Skin of body (tissue), 2 donors: Measurements from ENCODE around the gene KISS1. TPM values are rescaled to one million over a fixed set of nuclear protein-coding genes. Genes with fewer than 3 reads are reported as not detected.
A peak's percentile ranks its signal among the peaks of the same experiment; 100 is the strongest.

Source experiments
- DNase-seq: peaks from one replicate; lab custom pipeline; 2025; lab: John Stamatoyannopoulos, UW
- total RNA-seq: library from RNA; depleted of rRNA; stranded (reverse); fragments of >200 nt; gene quantifications from one replicate; pipeline ENCODE4 v1.2.3, GENCODE V29; 2014

The KISS1 gene
- total RNA-seq, 1 donor from 2014 or later = 0.69 TPM

DNA sequence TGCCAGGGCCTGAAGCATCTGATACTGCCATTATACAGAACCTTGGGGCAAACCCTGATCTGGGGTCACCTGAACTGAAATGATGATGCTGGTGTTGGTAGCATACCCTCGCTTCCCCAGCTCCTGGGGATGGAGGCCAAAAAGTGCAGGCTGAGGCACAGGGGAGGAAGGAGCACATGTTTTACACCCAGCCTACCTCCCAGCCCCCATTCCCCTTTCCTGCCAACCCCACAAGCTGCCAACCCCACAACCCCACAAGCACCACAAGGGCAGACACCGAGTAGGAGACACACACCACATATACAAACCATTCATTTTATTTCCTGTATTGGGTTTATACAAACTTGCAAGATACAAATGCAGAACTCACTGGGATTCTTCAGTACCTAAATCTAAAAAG, 22.3 kb upstream of the KISS1 start:
- DNase-seq = no peak

- no peak for DNase-seq
Observed at GRCh38 chr1:204217648-204218000, 21.3 kb upstream of the KISS1 start.

DNA sequence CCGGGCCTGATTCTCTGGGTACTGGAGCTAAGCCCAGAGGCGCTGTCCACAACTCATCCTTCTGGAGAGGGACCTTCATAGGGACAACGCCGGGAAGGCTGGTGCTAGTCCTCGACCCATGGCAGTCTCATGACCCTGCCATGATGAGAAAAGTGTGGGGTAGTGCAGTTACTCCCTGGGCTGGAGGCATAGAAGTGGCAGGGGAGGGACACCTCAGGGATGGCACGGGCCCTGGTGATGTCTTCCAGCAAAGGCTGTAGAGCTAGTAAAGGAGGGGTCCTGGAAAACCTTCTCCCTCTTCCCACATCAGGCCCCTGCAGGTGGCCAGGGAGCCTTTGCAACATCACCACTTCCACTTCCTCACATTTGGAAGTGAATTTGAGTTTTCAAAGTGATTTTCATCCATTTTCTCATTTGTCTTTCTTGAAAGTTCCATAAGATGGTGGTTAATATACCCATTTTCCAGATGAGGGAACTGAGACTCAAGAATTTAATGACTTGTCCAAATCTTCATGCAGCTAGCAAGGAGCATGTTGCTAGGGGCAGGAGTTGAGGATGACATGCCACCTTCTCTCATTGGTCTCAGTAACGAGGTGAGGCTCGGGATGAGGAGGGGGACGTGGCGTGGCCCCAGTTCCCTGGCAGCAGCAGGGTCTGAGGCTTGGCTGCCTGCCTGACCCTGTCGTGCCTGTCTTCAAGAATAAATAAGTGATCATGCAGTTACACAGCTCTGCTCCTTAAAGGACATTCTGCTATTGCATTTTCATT, 20.8 kb upstream of the KISS1 start:
- DNase-seq = no peak

GRCh38 chr1:204216236-204216635, 19.9 kb upstream of the KISS1 start:
- no peak for DNase-seq

DNA sequence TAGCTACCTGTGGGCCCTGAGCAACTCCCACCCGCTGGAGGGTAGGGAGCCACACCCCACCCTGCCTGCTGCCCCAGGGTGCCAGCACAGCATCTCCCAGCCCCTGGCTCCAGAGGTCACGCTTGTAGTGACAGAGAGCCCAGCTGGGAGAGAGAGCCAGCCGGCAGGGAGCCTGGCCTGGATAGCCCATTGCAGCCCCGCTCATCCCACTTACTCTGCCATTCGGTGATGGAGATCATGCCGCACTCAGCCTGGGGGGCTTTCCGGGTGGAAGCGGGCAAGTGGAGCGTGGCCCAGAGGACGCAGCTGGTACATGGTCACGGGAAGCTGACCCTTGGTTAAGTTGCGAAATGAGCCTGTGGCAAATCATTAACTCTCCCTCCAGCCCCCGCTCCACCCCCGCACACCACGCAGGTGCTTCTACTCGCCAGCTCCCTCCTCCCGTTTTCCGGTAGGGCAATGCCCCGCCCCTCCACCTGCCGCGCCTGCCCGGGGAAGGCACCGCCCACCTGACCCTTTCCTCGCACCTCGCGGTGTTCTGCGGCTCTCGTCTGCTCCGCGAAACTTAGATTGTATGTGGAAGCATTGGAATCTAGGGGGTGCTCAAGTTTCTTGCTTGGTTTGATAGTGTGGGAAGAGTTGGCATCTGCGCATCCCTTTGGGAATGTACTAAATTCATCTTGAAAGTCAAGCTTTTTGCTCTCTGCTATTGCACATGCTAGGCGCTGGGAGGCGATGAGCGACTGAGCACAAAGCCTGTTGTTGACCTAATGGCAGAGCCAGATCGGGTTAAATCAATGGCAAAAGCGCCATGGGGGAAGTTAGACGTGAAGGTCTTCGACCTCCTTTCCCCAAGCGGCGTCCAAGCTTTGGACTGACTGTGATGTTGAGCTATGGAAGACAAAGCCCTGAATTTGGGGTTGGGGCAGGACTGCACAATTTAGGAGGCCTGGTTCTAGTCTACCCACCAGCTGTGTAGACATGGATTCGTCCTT, 17.7 kb upstream of the KISS1 start, which contains the start of gene GOLT1A:
TSS of gene GOLT1A (minus strand) at position 321 of the 995 bp plus-strand sequence. CDS start at position 239, 82 bp downstream.
- DNase-seq = peak; percentile 77

DNA sequence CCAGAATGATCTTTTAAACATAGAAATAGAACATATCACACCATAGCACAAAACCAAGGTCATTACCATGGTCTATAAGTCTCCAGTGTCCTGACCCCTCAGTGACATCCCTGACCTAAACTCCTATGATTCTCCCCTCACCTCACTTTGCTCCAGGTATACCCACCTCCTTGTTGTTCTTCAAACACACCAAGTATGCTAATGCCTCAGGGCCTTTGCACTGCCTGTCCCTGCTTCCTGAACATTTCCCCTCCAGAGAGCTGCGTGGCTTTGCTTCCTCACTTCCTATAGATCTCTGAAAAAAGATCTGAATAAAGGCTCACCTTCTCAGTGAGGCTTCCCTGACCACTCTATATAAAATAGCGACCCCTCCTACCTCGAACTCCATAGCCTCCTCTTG, 16.4 kb upstream of the KISS1 start:
- DNase-seq = no peak

- DNase-seq = no peak
Observed at GRCh38 chr1:204211046-204211445, 14.8 kb upstream of the KISS1 start.

GRCh38 chr1:204207136-204207616, 10.9 kb upstream of the KISS1 start:
- no peak for DNase-seq

GRCh38 chr1:204206121-204206520, 9.8 kb upstream of the KISS1 start:
- no peak for DNase-seq

- DNase-seq = no peak
Observed at GRCh38 chr1:204205486-204205885, 9.2 kb upstream of the KISS1 start.

DNA sequence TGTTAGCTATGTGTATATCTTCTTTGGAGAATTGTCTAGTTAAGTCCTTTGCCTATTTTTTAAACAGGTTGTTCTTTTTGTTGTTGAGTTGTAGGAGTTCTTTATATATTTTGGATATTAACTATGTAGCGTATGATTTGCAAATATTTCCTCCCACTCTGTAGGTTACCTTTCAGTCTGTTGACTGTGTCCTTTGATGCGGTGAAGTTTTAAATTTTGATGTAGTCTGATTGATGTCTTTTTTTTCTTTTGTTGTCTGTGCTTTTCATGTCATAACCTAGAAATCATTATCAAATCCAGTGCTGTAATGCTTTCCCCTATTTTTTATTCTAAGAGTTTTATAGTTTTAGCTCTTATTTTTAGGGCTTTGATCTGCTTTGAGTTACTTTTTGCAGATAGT, 8.7 kb upstream of the KISS1 start:
- DNase-seq = no peak

DNA sequence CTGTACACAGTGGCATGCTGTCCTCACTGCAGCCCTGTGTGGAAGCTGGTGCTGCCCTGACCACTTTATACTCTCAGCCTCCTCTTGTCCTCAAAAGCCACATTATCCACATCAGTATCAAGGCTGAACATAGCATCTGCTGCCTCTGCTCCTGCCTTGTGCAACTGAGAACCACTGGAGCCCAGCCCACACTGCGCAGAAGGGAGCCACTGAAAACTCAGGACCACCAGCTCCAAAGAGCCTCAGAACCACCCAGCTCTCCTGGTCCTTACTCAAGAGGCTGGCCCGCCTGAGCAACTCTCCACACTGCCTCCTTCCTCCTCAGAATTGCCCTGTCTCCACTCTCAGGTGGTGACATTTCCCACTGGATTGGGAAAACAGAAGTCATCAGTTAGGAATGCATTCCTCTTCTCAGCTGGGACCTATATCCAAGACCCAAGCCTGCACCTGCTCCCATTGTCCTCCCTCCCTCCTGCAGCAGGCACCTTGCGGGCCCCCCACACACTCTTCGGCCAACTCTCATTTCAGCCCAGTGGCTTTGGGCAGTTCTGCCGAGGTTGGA, 7.0 kb upstream of the KISS1 start:
- no peak for DNase-seq

DNA sequence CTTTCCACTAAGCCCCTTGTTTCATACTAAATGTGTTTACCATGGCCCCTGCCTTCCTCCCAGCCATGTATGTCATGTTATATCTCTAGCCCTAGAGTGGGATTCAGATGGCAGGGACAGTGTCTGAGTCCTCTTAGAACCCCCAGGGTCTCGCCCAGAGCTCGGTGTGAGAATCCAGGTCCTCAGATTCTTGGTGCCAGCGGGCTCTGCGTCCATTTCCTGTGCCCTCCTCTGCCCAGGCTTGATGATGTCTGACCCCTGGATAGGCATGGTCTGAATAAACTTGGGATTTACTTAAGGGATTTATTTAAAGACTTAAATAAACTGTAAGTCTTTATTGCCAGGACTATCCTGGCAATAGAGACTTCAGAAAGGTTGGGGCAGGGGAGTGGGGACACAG, 6.2 kb upstream of the KISS1 start:
- no peak for DNase-seq

GRCh38 chr1:204201348-204202040, 5.2 kb upstream of the KISS1 start:
- no peak for DNase-seq

GRCh38 chr1:204199579-204199978, 3.3 kb upstream of the KISS1 start:
- DNase-seq = no peak

DNA sequence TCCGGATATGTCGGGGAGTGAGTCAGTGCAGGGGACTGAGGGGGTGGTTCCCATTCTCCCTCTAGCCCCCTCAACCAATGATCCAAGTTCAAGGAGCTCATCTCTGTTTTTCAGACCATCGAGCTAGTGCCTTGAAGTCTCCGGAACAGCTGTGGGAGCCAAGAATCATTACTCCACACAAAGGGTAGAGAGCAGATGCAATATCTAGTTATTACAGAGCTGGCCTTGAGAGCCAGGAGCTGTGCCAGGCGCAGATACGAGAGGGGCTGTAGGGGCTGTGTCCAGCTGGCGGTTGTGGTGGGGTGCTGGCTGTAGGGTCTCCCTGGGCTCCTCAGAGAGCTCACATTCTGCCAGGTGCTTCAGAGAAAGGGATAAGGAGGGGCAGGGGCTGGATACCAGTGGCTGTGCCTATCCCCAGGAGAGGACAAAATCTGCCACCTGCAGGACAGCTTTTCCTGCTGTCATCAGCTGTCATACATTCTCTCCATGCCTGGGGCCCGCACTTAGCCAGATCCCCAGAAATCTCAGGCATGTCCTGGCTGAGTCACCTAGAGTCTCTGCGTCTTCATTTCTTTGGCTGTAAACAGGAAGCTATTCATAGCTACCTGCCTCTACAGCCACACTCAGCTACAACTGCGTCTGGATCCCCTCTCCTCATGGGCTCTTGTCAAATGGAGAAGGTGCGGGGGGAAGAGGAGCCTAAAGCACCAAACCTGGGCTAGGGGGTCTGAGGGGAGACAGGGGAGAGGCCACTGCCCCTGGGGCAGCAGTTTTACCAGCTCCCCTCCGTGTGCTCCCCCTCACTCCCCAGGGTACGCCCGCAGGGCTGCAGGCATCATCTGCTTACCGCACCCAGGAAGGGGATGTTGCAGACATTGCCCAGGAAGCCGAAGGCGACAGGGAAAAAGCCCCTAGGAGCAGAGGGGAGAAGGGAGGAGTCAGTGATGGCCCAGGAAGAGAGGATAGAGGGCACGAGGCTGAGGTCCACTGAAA, 2.4 kb upstream of the KISS1 start:
- DNase-seq = no peak

GRCh38 chr1:204197068-204197467, 777 bp upstream of the KISS1 start:
- DNase-seq = no peak

DNA sequence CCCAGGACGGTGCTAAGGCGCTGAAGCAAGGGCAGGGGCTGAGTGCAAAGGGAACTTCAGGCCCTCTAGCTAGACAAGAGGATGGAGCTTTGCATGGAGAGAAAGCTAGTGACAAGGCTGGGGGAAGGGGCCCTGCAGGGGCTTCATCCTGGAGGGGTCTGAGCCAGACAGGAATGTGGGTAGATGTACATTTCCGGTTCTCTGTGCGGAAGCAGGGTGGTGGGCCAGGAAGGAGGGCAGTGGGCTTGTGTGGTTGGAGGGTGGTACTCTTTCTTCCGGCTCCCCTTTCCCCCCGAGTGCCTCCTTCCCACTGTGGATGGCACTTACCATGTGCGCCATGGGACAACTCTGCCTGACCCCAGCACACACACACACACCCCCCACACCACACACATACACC, 1.5 kb downstream of the KISS1 start:
- DNase-seq = no peak

- no peak for DNase-seq
Observed at GRCh38 chr1:204194080-204194479, 2.2 kb downstream of the KISS1 start.
